HL-60 (cell line): Measurements from ENCODE around the gene KCTD13.

ENCODE experiments used
- DNase-seq, 2 experiments: peaks; one replicate each; pipeline ENCODE4 v3.0.0-alpha.2; 2010 to 2020; ENCODE audit warnings: low read depth in 1 of 2, low spot score in 1 of 2
- H3K27ac ChIP-seq: fragments of 250-450 bp; sonication (Bioruptor Pico); replicated peaks from 2 replicates; pipeline ENCODE4 v1.5.1; 2020; ENCODE audit warnings: mild to moderate bottlenecking, moderate library complexity
- H3K27me3 ChIP-seq: fragments of 250-450 bp; sonication (Bioruptor Pico); 2 replicates; pipeline ENCODE4 v1.5.1; 2021; ENCODE audit warnings: mild to moderate bottlenecking, moderate library complexity; ENCODE audit not compliant: insufficient read depth, poor library complexity, severe bottlenecking
- H3K4me3 ChIP-seq: replicated peaks from 2 replicates; pipeline ENCODE4 v1.5.1; 2011; ENCODE audit warnings: mild to moderate bottlenecking, control low read depth, low read length; ENCODE audit not compliant: insufficient read depth
- CTCF ChIP-seq: IDR thresholded peaks from one replicate; pipeline ENCODE4 v1.5.1; 2011; ENCODE audit warnings: low read length, control low read depth, inconsistent platforms; ENCODE audit not compliant: insufficient read depth
- GABPA ChIP-seq: IDR thresholded peaks from 2 replicates; pipeline ENCODE4 v1.6.1; 2012; ENCODE audit warnings: low read depth
- POLR2AphosphoS5 ChIP-seq: IDR thresholded peaks from 2 replicates; pipeline ENCODE4 v1.6.1; 2012; ENCODE audit warnings: low read depth
- REST ChIP-seq: IDR thresholded peaks from 2 replicates; pipeline ENCODE4 v1.6.1; 2012; ENCODE audit warnings: low read depth; ENCODE audit not compliant: insufficient replicate concordance
- SPI1 ChIP-seq: IDR thresholded peaks from 2 replicates; pipeline ENCODE4 v1.6.1; 2012; ENCODE audit warnings: low read depth, mild to moderate bottlenecking, borderline replicate concordance

The KCTD13 gene

DNA sequence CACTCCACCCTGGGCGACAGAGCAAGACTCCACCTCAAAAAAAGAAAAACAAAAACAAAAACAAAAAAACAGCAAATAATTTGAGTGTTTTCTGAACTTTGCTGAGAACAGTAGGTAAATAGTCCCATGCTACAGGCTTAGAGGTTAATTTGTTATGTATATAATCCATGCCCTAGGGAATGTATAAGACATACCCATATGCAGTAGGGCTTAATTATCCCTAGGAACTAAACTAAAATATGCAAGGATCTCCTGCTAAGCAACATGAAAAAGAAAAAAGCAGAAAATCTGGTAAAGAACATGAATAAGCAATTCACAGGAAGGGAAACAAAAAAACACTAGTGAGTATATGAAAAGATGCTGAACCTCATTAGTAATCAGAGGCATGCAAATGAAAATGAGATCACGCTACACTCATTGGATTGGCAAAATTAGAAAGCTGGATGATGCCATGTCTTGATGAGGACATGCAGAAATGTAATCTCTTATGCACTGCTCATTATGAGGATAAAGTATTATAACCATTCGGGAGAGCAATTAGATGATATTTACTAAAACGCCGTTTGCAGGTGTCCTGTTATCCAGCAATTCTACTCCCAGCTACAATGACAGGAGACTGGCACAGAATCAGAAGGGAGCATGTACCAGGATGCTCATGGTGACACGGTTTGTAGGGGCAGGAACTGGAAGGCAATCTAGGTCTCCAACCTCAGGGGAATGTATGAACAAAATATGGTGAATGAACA is 5.6 kb downstream of the KCTD13 start:
- TF ChIP-seq REST (no peak), CTCF (no peak)
- Histone ChIP-seq H3K27ac (no peak overlapping the region), H3K4me3 (no peak overlapping the region), H3K27me3 (no peaks in the 10 kb centered on the region)
- no peak for DNase-seq

DNA sequence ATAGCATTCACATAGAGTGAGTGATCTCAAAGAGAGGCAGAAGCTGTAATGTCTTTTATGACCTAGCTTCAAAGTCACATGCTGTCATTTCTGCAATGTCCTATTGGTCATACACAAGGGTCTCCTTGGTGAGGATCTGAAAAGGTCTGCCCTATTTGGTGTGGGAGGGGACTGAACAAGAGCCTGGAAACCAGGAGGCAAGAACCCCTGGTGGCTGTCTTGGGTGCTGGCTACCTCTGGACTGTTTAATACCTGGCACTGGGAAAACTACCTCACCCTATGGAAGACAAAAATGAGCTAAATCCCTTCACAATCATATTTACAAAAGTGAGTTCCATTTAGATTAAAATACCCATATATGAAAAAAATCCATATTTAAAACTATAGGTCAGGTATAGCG is 9.0 kb downstream of the KCTD13 start:
- DNase-seq = no peak
- TF ChIP-seq REST (no peak), CTCF (no peak), GABPA (no peak), SPI1 (no peak), POLR2AphosphoS5 (no peak)
- no peaks in the 10 kb centered on the region for H3K27me3 ChIP-seq
- H3K27ac ChIP-seq = no peak overlapping the region
- H3K4me3 ChIP-seq = no peak overlapping the region

DNA sequence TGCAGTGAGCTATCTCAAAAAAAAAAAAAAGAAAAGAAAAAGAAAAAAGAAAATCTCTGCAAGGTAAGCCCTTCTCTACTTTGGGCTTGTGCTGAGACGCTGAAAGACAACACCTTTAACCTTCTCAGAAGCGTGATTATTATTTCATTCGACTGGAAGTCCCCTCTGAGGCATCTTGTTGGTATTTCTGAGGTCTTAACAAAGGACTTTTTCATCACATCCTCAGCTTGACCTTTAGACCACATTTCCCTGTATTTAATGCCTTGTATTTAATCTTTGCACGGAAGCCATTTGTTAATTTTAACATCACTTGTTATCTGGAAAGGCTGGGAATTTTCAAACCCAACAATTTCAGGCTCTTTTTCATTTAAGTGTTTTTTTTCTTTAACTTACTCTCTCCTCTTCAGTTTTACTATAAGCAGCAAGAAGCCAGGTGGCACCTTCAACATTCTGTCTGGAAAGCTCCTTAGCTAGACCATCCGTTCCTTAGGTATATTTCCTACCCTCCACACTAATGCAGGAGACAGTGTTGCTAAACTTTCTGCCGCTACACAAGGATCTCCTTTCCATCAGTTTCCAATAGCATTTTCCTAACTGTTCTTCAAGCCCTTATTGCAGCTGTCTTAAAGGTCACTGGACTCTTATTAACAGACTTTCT is 10.3 kb downstream of the KCTD13 start:
- H3K4me3 ChIP-seq = no peak overlapping the region
- no peaks in the 10 kb centered on the region for H3K27me3 ChIP-seq
- TF ChIP-seq POLR2AphosphoS5 (no peak), SPI1 (no peak), CTCF (no peak), GABPA (no peak), REST (no peak)
- H3K27ac ChIP-seq = no peak overlapping the region
- DNase-seq = no peak
